Measurements from ENCODE around the gene RAB34. TPM values are rescaled to one million over a fixed set of nuclear protein-coding genes. Genes with fewer than 3 reads are reported as not detected.
A peak's percentile ranks its signal among the peaks of the same experiment; 100 is the strongest.

RAB34 gene
- total and polyA plus RNA-seq, 8 donors: 35.6 to 101 (median 75.4) TPM

DNA sequence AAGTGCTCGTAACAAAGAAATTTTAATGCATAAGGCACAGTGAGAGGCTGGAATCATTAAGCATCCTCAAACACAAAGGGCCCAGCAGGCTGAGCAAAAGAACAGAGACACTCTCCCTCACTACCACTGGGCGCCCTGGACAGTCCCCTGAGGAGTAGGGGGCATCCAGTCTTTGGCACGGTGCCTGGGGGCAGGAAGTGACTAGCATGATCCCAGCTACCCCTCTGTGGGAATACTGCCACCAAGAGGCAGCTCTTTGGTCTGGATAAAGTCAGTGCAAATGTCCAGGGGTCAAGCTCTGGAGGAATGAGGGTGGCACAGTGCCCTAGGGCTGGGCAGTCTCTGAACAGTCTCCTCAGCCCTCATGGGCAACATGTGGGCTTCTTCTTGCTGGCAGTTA lies 3.4 kb downstream of the RAB34 start:
- no peak for DNase-seq
- H3K4me3 ChIP-seq: no peak overlapping the region
- peaks cover 0 to 14% (median 8%) of the 10 kb centered on the region in 3 donors for H3K27me3 ChIP-seq
- WGBS, 5 donors: 74 to 94% (median 88%) methylated on average over 3 of the region's 3 CpGs
- intact Hi-C loops (cut with DNase I; ENCODE audit: low total_unique reads): no loop called here
- TF ChIP-seq, protein P1, sequence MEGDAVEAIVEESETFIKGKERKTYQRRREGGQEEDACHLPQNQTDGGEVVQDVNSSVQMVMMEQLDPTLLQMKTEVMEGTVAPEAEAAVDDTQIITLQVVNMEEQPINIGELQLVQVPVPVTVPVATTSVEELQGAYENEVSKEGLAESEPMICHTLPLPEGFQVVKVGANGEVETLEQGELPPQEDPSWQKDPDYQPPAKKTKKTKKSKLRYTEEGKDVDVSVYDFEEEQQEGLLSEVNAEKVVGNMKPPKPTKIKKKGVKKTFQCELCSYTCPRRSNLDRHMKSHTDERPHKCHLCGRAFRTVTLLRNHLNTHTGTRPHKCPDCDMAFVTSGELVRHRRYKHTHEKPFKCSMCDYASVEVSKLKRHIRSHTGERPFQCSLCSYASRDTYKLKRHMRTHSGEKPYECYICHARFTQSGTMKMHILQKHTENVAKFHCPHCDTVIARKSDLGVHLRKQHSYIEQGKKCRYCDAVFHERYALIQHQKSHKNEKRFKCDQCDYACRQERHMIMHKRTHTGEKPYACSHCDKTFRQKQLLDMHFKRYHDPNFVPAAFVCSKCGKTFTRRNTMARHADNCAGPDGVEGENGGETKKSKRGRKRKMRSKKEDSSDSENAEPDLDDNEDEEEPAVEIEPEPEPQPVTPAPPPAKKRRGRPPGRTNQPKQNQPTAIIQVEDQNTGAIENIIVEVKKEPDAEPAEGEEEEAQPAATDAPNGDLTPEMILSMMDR (IDR thresholded peaks at IDR 0.05): no peak
- TF ChIP-seq POLR2A (IDR thresholded peaks at IDR 0.05): no peak
- TF ChIP-seq EP300 (IDR thresholded peaks at IDR 0.05): no peak
- TF ChIP-seq POLR2AphosphoS5 (IDR thresholded peaks at IDR 0.05): no peak
- peaks cover 37 to 72% (median 54%) of the 10 kb centered on the region in 4 donors for H3K4me1 ChIP-seq
- peaks cover 16 to 25% (median 21%) of the 10 kb centered on the region in 4 donors for H3K36me3 ChIP-seq
- no peak overlapping the region for H3K27ac ChIP-seq
- H3K9me3 ChIP-seq: no peaks in the 10 kb centered on the region

DNA sequence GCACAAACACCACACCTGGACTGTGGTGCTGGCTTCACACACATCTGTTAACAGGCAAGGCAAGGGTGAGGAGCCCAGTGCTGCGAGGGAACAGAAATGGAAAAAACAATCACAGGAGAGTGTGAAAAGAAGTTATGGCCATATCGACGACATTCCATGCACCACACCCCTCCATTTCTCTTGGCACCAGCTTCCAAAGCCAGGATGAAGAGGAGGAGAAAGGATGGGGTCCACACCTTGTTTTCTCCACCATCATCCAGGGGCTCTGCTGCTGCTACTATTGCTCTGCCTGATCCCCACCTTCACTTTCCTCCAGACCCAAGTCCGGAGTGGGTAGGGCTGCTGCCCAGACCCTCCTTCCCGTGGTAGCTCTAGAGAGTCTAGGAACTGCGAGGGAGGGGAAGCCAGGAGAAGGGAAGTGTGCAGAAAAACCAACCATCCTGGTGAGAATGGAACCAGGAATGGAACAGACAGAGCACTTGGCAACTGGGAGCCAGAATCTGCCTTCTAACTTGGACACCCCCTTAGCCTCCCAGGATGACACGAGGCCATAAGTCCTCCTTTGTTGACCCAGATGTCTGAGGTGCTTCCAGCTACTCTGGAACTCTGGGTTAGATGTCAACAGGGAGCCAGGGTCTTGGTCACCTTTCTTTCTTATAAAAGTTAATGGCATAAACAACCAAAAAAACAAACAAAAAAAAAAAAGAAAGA lies 4.8 kb downstream of the RAB34 start:
- TF ChIP-seq POLR2AphosphoS5 (IDR thresholded peaks at IDR 0.05) (no peak), EP300 (IDR thresholded peaks at IDR 0.05) (no peak), POLR2A (IDR thresholded peaks at IDR 0.05) (no peak)
- TF ChIP-seq, protein P1 (IDR thresholded peaks at IDR 0.05): no peak
- Histone ChIP-seq H3K27ac (peak overlapping the region in 1 of 5 donors; percentile 91), H3K4me1 (peaks cover 26 to 58% (median 40%) of the 10 kb centered on the region in 4 donors), H3K36me3 (peaks cover 16 to 25% (median 21%) of the 10 kb centered on the region in 4 donors), H3K9me3 (no peaks in the 10 kb centered on the region), H3K27me3 (peaks cover 0 to 14% (median 8%) of the 10 kb centered on the region in 3 donors), H3K4me3 (no peak overlapping the region)
- intact Hi-C loops (cut with DNase I; ENCODE audit: low total_unique reads): no loop called here
- DNase-seq: no peak
- WGBS, 5 donors: 60 to 75% (median 69%) methylated on average over 7 of the region's 7 CpGs

DNA sequence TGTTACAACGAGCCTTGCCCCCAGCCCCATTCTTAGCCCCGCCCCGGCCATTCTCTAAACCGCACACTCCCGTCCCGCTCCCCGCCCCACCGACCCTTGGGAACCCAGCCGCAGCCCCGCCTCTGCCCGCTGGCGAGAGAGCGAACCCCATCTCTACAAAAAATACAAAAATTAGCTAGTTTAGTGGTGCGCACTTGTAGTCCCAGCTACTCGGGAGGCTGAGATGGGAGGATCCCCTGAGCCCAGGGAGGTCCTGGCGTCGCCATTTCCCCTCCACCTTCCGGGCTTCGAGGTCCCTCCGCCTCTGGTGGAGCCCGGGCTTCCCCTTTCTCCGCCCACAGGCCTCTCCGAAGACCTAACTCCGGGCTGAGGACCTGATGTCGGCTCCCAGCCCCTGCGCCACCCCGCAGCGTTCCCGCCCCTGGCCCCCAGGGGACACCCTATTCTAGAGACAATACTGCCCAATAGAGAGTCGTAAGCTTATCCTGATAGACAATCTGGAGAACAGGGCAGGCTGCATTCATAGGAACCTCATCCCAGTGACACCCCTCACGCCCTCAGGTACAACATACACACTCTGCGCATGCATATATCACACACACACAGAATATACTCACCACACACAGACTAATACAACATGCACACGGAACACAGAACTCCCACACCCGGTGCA lies 5.5 kb downstream of the RAB34 start:
- TF ChIP-seq POLR2A (IDR thresholded peaks at IDR 0.05) (no peak), EP300 (IDR thresholded peaks at IDR 0.05) (no peak)
- TF ChIP-seq, protein P1 (IDR thresholded peaks at IDR 0.05): no peak
- WGBS, 5 donors: 36 to 50% (median 42%) methylated on average over 33 to 34 of the region's 34 CpGs
- peak in 1 of 2 donors; percentile 74 for DNase-seq
- Histone ChIP-seq H3K27me3 (peaks cover 0 to 9% (median 3%) of the 10 kb centered on the region in 3 donors), H3K9me3 (no peaks in the 10 kb centered on the region), H3K36me3 (peaks cover 16 to 25% (median 21%) of the 10 kb centered on the region in 4 donors), H3K4me1 (peaks cover 22 to 51% (median 35%) of the 10 kb centered on the region in 4 donors), H3K27ac (peak overlapping the region; percentile 90 to 97 (median 92)), H3K4me3 (peak overlapping the region; percentile 61 to 81 (median 64))
- intact Hi-C loops (cut with DNase I; ENCODE audit: low total_unique reads): no loop called here

DNA sequence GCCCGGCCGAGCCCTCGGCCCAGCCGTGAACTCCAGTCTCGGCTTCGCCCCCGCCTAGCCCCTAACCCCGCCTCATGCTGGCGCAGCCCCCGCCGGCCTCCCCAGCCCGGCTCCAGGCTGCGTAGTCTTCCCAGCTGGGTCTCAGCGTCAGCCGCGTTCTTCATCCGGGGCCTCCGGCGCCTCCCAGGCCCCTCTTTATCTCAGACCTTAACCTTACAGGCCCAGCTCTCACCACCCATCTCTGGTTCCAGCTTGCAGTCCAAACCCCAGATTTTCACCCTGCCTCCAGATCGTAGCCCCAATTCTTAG lies 6.0 kb downstream of the RAB34 start, which contains the start of gene PROCA1:
Gene PROCA1, minus strand, starts transcription at position 166 of the 309 bp plus-strand sequence. CDS start 228 bp downstream, outside the sequence.
- H3K4me3 ChIP-seq: peak within 1 kb of the TSS; percentile 61 to 81 (median 64)
- H3K27ac ChIP-seq: peak within 1 kb of the TSS; percentile 90 to 97 (median 92)
- intact Hi-C loops (cut with DNase I; ENCODE audit: low total_unique reads): no loop called here
- peaks cover 17 to 46% (median 32%) of the 10 kb centered on the region in 4 donors for H3K4me1 ChIP-seq
- no peaks in the 10 kb centered on the region for H3K9me3 ChIP-seq
- peaks cover 16 to 25% (median 21%) of the 10 kb centered on the region in 4 donors for H3K36me3 ChIP-seq
- WGBS, 5 donors: 2 to 7% (median 3%) methylated on average over 16 to 20 of the region's 20 CpGs
- peaks cover 0 to 4% (median 0%) of the 10 kb centered on the region in 3 donors for H3K27me3 ChIP-seq
- no peak for DNase-seq
- TF ChIP-seq EP300 (IDR thresholded peaks at IDR 0.05): no peak
- TF ChIP-seq POLR2A (IDR thresholded peaks at IDR 0.05): no peak
- no peak for TF ChIP-seq POLR2AphosphoS5 (IDR thresholded peaks at IDR 0.05)
- TF ChIP-seq, protein P1 (IDR thresholded peaks at IDR 0.05): no peak
